Pancreas (tissue), 10 donors: ENCODE data around the gene KRT2. TPM values are rescaled to one million over a fixed set of nuclear protein-coding genes. Genes with fewer than 3 reads are reported as not detected.

Experiments used
- ATAC-seq, 4 donors: fragments of 200-7000 bp; cut with Tn5 transposase; one replicate each; pipeline versions ENCODE4 v1.8.0 to v1.9.1; 2020; ENCODE audit warnings: mild to moderate bottlenecking in 4 of 4, moderate library complexity in 4 of 4
- DNase-seq, 6 donors: peaks; one replicate each; pipeline ENCODE4 v3.0.0-alpha.2; 2020
- FAIRE-seq: peaks from 2 replicates; lab custom pipeline; 2012; peaks lifted over from hg19 to GRCh38; lab: Jason Lieb, UNC
- H3K27ac ChIP-seq, 4 donors: fragments of 200-600 bp; sonication (generic); 1 replicate in 3 of 4; 2 replicates in 1 of 4; pipeline versions ENCODE4 v1.5.0 to v1.8.0; 2020
- H3K27me3 ChIP-seq, 4 donors: fragments of 200-600 bp; one replicate each; pipeline ENCODE4 v1.8.0; 2021
- H3K36me3 ChIP-seq, 3 donors: fragments of 200-600 bp; sonication (generic) in 1 of 3; one replicate each; pipeline versions ENCODE4 v1.5.0 to v1.8.0; 2020 to 2021
- H3K4me1 ChIP-seq, 3 donors: fragments of 200-600 bp; one replicate each; pipeline ENCODE4 v1.8.0; 2021
- H3K4me3 ChIP-seq, 4 donors: fragments of 200-600 bp; sonication (generic) in 2 of 4; one replicate each; pipeline versions ENCODE4 v1.5.0 to v1.8.0; 2020 to 2021
- H3K9me3 ChIP-seq, 4 donors: fragments of 200-600 bp; one replicate each; pipeline ENCODE4 v1.8.0; 2021
- WGBS, 2 donors: extraction: QIAGEN DNeasy Blood & Tissue Kit; methylation state at CpG; one replicate each; pipeline ENCODE4 v1.1.7; 2013; 5-methylcytosine and 5-hydroxymethylcytosine counted together
- intact Hi-C, 3 donors: fragments of 100-400 bp; cut with DNase I; formaldehyde crosslinking; loops; one replicate each; pipeline versions ENCODE4 v1.11.1 to v1.14.2; 2022
- polyA plus RNA-seq, 2 donors: library from polyadenylated mRNA; stranded (reverse); fragments of 200-250 nt; gene quantifications; one replicate each; pipeline ENCODE4 v1.2.3, GENCODE V29; 2013
- total RNA-seq, 6 donors: library from RNA; stranded (reverse); fragmentation: NEBNext Ultra II Directional in 4 of 6; extraction: Animal tissue kit (Norgen Biotek cat#: 25700) in 4 of 6; gene quantifications; one replicate each; pipeline versions ENCODE4 v1.2.1 to v1.2.4, GENCODE V29; 2021 to 2023
- TF ChIP-seq, protein P1 (sequence below), 4 donors: fragments of 200-600 bp; sonication (generic) in 3 of 4; IDR thresholded peaks; one replicate each; pipeline versions ENCODE4 v1.5.0 to v1.8.0; 2021; ENCODE audit warnings: antibody characterized with exemption in 4 of 4
- donor health status: healthy with polysubstance abuse.
- donor health status: DM: no; HTN: no; CAD: no; lungs with moderate emphysema.
- donor health status: DM: no; HTN: no; CAD: no.
- donor health status: control.
- donor health status: control.
- donor health status: Bipolar disorder and iron deficiency.
- donor health status: DM: yes; HTN: yes; CAD: no.
- donor health status: DM: no; HTN: no; CAD: no.
- donor health status: DM: no; HTN: no; CAD: no.
- donor health status: DM: yes; HTN: yes; CAD: no.

Gene KRT2
- not detected for total RNA-seq
- under 1 TPM in 1 of 2 donors, not detected in 1; 0.02 TPM for polyA plus RNA-seq

DNA sequence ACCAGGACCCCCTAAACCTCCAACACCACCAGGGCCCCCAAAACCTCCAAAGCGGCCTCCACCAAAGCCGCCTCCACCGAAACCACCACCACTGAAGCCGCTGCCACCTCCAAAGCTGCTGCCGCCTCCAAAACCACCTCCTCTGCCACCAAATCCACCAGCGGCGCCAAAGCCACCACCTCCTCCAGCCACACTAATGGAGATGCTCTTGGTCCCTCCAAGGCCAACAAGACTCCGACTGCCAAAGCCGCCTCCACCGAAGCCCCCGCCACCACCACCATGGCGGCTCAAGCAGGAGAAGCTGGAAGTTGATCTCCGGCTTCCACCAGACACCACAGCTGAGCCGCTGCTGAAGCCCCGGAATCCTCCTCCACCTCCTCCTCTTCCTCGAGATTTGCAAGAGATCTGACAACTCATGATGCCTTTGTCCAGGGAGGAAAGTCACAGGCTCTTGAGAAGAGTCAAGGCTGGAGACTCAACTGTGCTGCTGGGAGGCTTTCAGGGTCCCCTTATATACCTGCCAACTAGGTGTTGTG lies at the start of gene KRT2:
Gene KRT2 (minus strand): TSS at position 486 of the 536 bp plus-strand sequence. CDS start 69 bp downstream, at position 417.
- DNase-seq (no peak), ATAC-seq (no peak), FAIRE-seq (no peak)
- WGBS, 2 donors = 93 to 95% methylated on average over 16 of the region's 16 CpGs
- H3K27ac ChIP-seq = no peak within 1 kb of the TSS
- no peaks in the 10 kb centered on the region for H3K9me3 ChIP-seq
- TF ChIP-seq, protein P1, sequence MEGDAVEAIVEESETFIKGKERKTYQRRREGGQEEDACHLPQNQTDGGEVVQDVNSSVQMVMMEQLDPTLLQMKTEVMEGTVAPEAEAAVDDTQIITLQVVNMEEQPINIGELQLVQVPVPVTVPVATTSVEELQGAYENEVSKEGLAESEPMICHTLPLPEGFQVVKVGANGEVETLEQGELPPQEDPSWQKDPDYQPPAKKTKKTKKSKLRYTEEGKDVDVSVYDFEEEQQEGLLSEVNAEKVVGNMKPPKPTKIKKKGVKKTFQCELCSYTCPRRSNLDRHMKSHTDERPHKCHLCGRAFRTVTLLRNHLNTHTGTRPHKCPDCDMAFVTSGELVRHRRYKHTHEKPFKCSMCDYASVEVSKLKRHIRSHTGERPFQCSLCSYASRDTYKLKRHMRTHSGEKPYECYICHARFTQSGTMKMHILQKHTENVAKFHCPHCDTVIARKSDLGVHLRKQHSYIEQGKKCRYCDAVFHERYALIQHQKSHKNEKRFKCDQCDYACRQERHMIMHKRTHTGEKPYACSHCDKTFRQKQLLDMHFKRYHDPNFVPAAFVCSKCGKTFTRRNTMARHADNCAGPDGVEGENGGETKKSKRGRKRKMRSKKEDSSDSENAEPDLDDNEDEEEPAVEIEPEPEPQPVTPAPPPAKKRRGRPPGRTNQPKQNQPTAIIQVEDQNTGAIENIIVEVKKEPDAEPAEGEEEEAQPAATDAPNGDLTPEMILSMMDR (IDR thresholded peaks at IDR 0.05) = no peak
- intact Hi-C loops = no loop called here
- peaks cover 0 to 7% (median 0%) of the 10 kb centered on the region in 4 donors for H3K27me3 ChIP-seq
- no peaks in the 10 kb centered on the region for H3K4me1 ChIP-seq
- H3K4me3 ChIP-seq = no peak within 1 kb of the TSS
- H3K36me3 ChIP-seq = no peaks in the 10 kb centered on the region

- Histone ChIP-seq H3K4me1 (no peaks in the 10 kb centered on the region), H3K4me3 (no peak overlapping the region), H3K27me3 (no peaks in the 10 kb centered on the region), H3K36me3 (no peaks in the 10 kb centered on the region), H3K27ac (no peak overlapping the region), H3K9me3 (no peaks in the 10 kb centered on the region)
- WGBS, 2 donors = 84 to 88% methylated on average over 12 of the region's 12 CpGs
- TF ChIP-seq, protein P1 (IDR thresholded peaks at IDR 0.05) = no peak
- no peak for FAIRE-seq
- no peak for ATAC-seq
- intact Hi-C loops = no loop called here
- no peak for DNase-seq
Observed at GRCh38 chr12:52701281-52701680, 49.3 kb upstream of the KRT2 start.

DNA sequence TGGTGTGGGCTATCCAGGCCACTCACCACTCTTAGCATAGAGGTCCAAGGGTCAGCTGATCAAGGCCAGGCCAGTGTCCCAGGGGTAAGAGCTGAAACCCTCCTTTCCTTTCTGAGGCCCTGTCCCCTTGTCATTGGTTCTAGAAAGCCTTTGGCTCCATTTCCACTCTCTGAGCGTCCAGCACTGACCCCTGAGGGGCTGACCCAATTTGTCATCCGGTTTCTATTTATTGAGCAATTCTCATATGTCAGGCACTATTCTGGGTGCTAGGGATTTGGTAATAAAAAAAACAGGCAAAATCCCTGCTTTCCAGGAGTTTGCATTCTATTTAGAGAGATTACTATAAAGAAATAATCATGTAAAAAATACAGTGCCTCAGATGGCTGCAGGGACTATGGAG lies 47.9 kb upstream of the KRT2 start:
- H3K4me3 ChIP-seq = no peak overlapping the region
- WGBS, 2 donors = 61 to 63% methylated on average over 2 of the region's 2 CpGs
- H3K27ac ChIP-seq = no peak overlapping the region
- intact Hi-C loops = no loop called here
- no peaks in the 10 kb centered on the region for H3K27me3 ChIP-seq
- no peak for FAIRE-seq
- no peaks in the 10 kb centered on the region for H3K36me3 ChIP-seq
- no peak for DNase-seq
- no peaks in the 10 kb centered on the region for H3K9me3 ChIP-seq
- no peak for ATAC-seq
- no peaks in the 10 kb centered on the region for H3K4me1 ChIP-seq
- TF ChIP-seq, protein P1 (IDR thresholded peaks at IDR 0.05) = no peak

DNA sequence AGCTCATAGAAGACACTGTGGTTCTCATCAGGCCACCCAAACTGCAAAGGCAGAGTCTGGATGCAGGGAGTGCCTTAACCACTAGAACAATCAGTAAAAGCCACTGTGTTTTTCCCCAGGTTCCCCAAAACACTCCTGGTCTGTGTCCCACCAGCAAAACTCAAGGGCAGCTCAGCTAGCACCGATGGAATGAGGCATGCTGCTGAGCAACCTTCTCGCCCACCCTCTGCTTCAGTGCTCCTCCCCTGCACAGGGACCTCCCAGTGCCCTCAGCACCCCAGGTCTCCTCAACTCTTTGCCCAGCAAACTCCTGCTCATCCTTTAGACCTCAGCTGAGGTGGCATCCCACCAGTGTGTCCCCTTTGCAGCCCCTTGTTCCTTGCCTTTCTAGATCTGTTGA lies 47.4 kb upstream of the KRT2 start:
- no peak for DNase-seq
- no peaks in the 10 kb centered on the region for H3K27me3 ChIP-seq
- WGBS, 2 donors = 36 to 44% methylated on average over 2 of the region's 2 CpGs
- FAIRE-seq = no peak
- H3K4me3 ChIP-seq = no peak overlapping the region
- no peaks in the 10 kb centered on the region for H3K9me3 ChIP-seq
- no peak for ATAC-seq
- intact Hi-C loops = no loop called here
- TF ChIP-seq, protein P1 (IDR thresholded peaks at IDR 0.05) = no peak
- H3K27ac ChIP-seq = peak overlapping the region in 3 of 4 donors; percentile 17 to 35 (median 28)
- H3K4me1 ChIP-seq = no peaks in the 10 kb centered on the region
- no peaks in the 10 kb centered on the region for H3K36me3 ChIP-seq

- WGBS, 2 donors = 19 to 24% methylated on average over 11 of the region's 11 CpGs
- intact Hi-C loops = no loop called here
- no peaks in the 10 kb centered on the region for H3K9me3 ChIP-seq
- TF ChIP-seq, protein P1 (IDR thresholded peaks at IDR 0.05) = no peak
- no peaks in the 10 kb centered on the region for H3K27me3 ChIP-seq
- ATAC-seq (peak; percentile 46 to 86 (median 63)), DNase-seq (peak in 1 of 6 donors; percentile 22), FAIRE-seq (no peak)
- no peak overlapping the region for H3K4me3 ChIP-seq
- no peaks in the 10 kb centered on the region for H3K36me3 ChIP-seq
- H3K27ac ChIP-seq = peak overlapping the region in 3 of 4 donors; percentile 17 to 35 (median 28)
- H3K4me1 ChIP-seq = no peaks in the 10 kb centered on the region
Observed at GRCh38 chr12:52698651-52699340, 46.8 kb upstream of the KRT2 start.
